HEK293 (cell line): Measurements from ENCODE around the gene PARP8.

ENCODE experiments used
- BCL11B ChIP-seq: fragments of 450-650 bp; formaldehyde crosslinking; IDR thresholded peaks from 2 replicates; pipeline ENCODE4 v1.5.1; 2016; ENCODE audit warnings: low read depth, missing biosample characterization, missing genetic modification characterization
- FEZF1 ChIP-seq: fragments of 450-650 bp; formaldehyde crosslinking; IDR thresholded peaks from 2 replicates; pipeline ENCODE4 v1.5.1; 2016; ENCODE audit warnings: missing biosample characterization, missing genetic modification characterization
- OSR2 ChIP-seq: fragments of 450-650 bp; formaldehyde crosslinking; IDR thresholded peaks from 2 replicates; pipeline ENCODE4 v1.5.1; 2016; ENCODE audit warnings: missing biosample characterization, missing genetic modification characterization
- SALL2 ChIP-seq: fragments of 450-650 bp; formaldehyde crosslinking; IDR thresholded peaks from 2 replicates; pipeline ENCODE4 v1.5.0; 2017; ENCODE audit warnings: missing biosample characterization, mild to moderate bottlenecking, missing genetic modification characterization, borderline replicate concordance
- TRIM28 ChIP-seq: IDR thresholded peaks from 2 replicates; pipeline ENCODE4 v1.6.1; 2011; ENCODE audit warnings: low read length, control low read depth, borderline replicate concordance
- YY1 ChIP-seq: fragments of 450-650 bp; formaldehyde crosslinking; IDR thresholded peaks from 2 replicates; pipeline ENCODE4 v1.5.1; 2018; ENCODE audit warnings: missing biosample characterization, missing genetic modification characterization
- ZBTB8A ChIP-seq: fragments of 450-650 bp; formaldehyde crosslinking; IDR thresholded peaks from 2 replicates; pipeline ENCODE4 v1.5.1; 2016; ENCODE audit warnings: missing biosample characterization, missing genetic modification characterization
- ZFHX2 ChIP-seq: fragments of 450-650 bp; formaldehyde crosslinking; conservative IDR thresholded peaks from 2 replicates; pipeline ENCODE4 v1.5.1; 2016; ENCODE audit warnings: missing biosample characterization, missing genetic modification characterization
- ZIC2 ChIP-seq: fragments of 450-650 bp; formaldehyde crosslinking; IDR thresholded peaks from 2 replicates; pipeline ENCODE4 v1.5.1; 2016; ENCODE audit warnings: missing biosample characterization, missing genetic modification characterization
- ZNF266 ChIP-seq: fragments of 450-650 bp; formaldehyde crosslinking; IDR thresholded peaks from 2 replicates; pipeline ENCODE4 v1.5.1; 2016; ENCODE audit warnings: missing biosample characterization, missing genetic modification characterization, low read depth
- ZNF302 ChIP-seq: fragments of 450-650 bp; formaldehyde crosslinking; IDR thresholded peaks from 2 replicates; pipeline ENCODE4 v1.5.1; 2016; ENCODE audit warnings: missing biosample characterization, missing genetic modification characterization, low read depth
- ZNF335 ChIP-seq: fragments of 450-650 bp; formaldehyde crosslinking; conservative IDR thresholded peaks from 2 replicates; pipeline ENCODE4 v1.5.1; 2016; ENCODE audit warnings: missing biosample characterization, missing genetic modification characterization
- ZNF473 ChIP-seq: fragments of 450-650 bp; formaldehyde crosslinking; IDR thresholded peaks from 2 replicates; pipeline ENCODE4 v1.5.1; 2017; ENCODE audit warnings: missing biosample characterization, missing genetic modification characterization
- ZNF521 ChIP-seq: fragments of 450-650 bp; formaldehyde crosslinking; IDR thresholded peaks from 2 replicates; pipeline ENCODE4 v1.5.1; 2017; ENCODE audit warnings: missing biosample characterization, mild to moderate bottlenecking, missing genetic modification characterization
- ZNF610 ChIP-seq: fragments of 450-650 bp; formaldehyde crosslinking; IDR thresholded peaks from 2 replicates; pipeline ENCODE4 v1.5.1; 2016; ENCODE audit warnings: missing biosample characterization, missing genetic modification characterization, borderline replicate concordance
- ZNF660 ChIP-seq: fragments of 450-650 bp; IDR thresholded peaks from 2 replicates; pipeline ENCODE4 v1.5.1; 2018; ENCODE audit warnings: missing biosample characterization, mild to moderate bottlenecking, missing genetic modification characterization
- ZNF677 ChIP-seq: fragments of 450-650 bp; IDR thresholded peaks from 2 replicates; pipeline ENCODE4 v1.5.0; 2018; ENCODE audit warnings: missing biosample characterization, mild to moderate bottlenecking, missing genetic modification characterization, moderate library complexity
- ZNF785 ChIP-seq: fragments of 450-650 bp; formaldehyde crosslinking; IDR thresholded peaks from 2 replicates; pipeline ENCODE4 v1.5.1; 2016; ENCODE audit warnings: missing biosample characterization, missing genetic modification characterization
- ZNF791 ChIP-seq: fragments of 450-650 bp; formaldehyde crosslinking; IDR thresholded peaks from 2 replicates; pipeline ENCODE4 v1.5.1; 2016; ENCODE audit warnings: missing biosample characterization, missing genetic modification characterization
- ZNF792 ChIP-seq: fragments of 450-650 bp; formaldehyde crosslinking; IDR thresholded peaks from 2 replicates; pipeline ENCODE4 v1.5.1; 2016; ENCODE audit warnings: missing biosample characterization, missing genetic modification characterization
- TF ChIP-seq, protein P1 (sequence below): fragments of 450-650 bp; formaldehyde crosslinking; IDR thresholded peaks from 2 replicates; pipeline ENCODE4 v1.5.1; 2016; ENCODE audit warnings: missing biosample characterization, missing genetic modification characterization
- TF ChIP-seq, protein P2 (sequence below): fragments of 450-650 bp; formaldehyde crosslinking; IDR thresholded peaks from 2 replicates; pipeline ENCODE4 v1.5.1; 2016; ENCODE audit warnings: missing biosample characterization, missing genetic modification characterization
- TF ChIP-seq, protein P3 (sequence below): fragments of 450-650 bp; formaldehyde crosslinking; IDR thresholded peaks from 2 replicates; pipeline ENCODE4 v1.5.1; 2016; ENCODE audit warnings: missing biosample characterization, missing genetic modification characterization
- TF ChIP-seq, protein P4 (sequence below): fragments of 450-650 bp; formaldehyde crosslinking; IDR thresholded peaks from 2 replicates; pipeline ENCODE4 v1.5.1; 2016; ENCODE audit warnings: missing biosample characterization, missing genetic modification characterization, low read depth
- TF ChIP-seq, protein P5 (sequence below): fragments of 450-650 bp; formaldehyde crosslinking; IDR thresholded peaks from 2 replicates; pipeline ENCODE4 v1.5.1; 2016; ENCODE audit warnings: missing biosample characterization, missing genetic modification characterization
- TF ChIP-seq, protein P6 (sequence below): fragments of 450-650 bp; formaldehyde crosslinking; IDR thresholded peaks from 2 replicates; pipeline ENCODE4; 2016; ENCODE audit warnings: missing biosample characterization, missing genetic modification characterization
- TF ChIP-seq, protein P7 (sequence below): fragments of 450-650 bp; formaldehyde crosslinking; IDR thresholded peaks from 2 replicates; pipeline ENCODE4 v1.5.1; 2017; ENCODE audit warnings: missing biosample characterization, missing genetic modification characterization

Gene PARP8

DNA sequence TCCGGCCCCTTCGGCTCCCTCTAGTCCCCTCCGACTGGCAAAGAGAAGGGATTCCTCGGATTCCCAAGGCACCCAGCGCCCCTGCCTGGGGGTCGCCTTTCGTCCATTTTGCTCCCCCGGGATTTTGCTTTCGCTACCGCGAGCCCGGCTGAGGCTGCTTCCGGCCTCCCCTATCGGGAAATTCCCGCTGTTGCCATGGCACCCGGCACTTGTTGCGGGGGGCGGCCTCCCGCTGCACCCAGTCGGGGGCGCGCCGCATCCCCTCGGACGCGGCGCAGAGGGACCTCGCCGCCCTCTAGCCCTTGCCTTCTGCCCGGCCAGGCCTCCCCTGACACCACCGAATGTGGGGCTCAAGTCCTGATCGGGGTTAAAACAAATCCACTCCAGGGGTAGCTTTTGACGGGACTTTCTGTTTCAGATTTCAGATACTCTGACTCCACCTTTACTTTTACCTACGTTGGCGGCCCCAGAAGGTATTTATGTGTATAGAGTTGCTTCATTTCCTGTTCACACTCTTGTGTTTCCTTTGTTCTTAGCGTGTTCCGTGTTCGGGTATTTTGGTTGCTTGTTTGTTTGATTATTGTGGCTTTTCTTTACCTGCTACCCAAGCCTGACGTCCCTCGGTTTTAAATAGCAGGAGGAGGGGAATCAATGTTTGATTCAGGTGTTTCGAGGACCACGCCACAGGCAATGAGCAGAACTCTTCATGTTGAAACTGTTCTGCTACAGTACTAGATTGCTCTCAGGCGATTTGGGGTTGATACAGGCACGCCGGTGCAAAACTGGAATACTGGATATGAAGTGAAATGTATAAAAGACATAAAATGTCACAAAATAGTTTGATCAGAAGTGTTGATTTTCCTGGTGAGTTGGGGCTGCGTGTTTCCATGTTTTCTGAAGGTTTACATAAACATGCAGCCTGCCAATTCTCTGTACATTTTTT, 1.5 kb downstream of the PARP8 start (continued):
- TF ChIP-seq, protein P1, sequence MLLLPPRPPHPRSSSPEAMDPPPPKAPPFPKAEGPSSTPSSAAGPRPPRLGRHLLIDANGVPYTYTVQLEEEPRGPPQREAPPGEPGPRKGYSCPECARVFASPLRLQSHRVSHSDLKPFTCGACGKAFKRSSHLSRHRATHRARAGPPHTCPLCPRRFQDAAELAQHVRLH (tag by site-specific recombination), result no peak
- TF ChIP-seq, protein P2, sequence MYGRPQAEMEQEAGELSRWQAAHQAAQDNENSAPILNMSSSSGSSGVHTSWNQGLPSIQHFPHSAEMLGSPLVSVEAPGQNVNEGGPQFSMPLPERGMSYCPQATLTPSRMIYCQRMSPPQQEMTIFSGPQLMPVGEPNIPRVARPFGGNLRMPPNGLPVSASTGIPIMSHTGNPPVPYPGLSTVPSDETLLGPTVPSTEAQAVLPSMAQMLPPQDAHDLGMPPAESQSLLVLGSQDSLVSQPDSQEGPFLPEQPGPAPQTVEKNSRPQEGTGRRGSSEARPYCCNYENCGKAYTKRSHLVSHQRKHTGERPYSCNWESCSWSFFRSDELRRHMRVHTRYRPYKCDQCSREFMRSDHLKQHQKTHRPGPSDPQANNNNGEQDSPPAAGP (tag by site-specific recombination), result no peak
- peak; percentile 28; the same call in 1 of the 2 replicates for TF ChIP-seq ZBTB8A (tag by site-specific recombination)
- TF ChIP-seq ZFHX2 (tag by site-specific recombination), result no peak
- TF ChIP-seq ZNF660 (tag by site-specific recombination), result peak; percentile 99
- no peak for TF ChIP-seq ZNF785 (tag by site-specific recombination)
- TF ChIP-seq ZNF610, result no peak; the same call in 1 of the 2 replicates
- no peak for TF ChIP-seq ZNF791 (tag by site-specific recombination)
- TF ChIP-seq ZNF473 (tag by site-specific recombination), result no peak
- TF ChIP-seq, protein P3, sequence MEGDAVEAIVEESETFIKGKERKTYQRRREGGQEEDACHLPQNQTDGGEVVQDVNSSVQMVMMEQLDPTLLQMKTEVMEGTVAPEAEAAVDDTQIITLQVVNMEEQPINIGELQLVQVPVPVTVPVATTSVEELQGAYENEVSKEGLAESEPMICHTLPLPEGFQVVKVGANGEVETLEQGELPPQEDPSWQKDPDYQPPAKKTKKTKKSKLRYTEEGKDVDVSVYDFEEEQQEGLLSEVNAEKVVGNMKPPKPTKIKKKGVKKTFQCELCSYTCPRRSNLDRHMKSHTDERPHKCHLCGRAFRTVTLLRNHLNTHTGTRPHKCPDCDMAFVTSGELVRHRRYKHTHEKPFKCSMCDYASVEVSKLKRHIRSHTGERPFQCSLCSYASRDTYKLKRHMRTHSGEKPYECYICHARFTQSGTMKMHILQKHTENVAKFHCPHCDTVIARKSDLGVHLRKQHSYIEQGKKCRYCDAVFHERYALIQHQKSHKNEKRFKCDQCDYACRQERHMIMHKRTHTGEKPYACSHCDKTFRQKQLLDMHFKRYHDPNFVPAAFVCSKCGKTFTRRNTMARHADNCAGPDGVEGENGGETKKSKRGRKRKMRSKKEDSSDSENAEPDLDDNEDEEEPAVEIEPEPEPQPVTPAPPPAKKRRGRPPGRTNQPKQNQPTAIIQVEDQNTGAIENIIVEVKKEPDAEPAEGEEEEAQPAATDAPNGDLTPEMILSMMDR, result no peak
- peak; percentile 73; the same call in 1 of the 2 replicates for TF ChIP-seq YY1 (tag by site-specific recombination)
- TF ChIP-seq ZNF677, result no peak
- TF ChIP-seq ZNF302 (tag by site-specific recombination), result no peak
- TF ChIP-seq SALL2 (tag by site-specific recombination), result no peak
- no peak for TF ChIP-seq ZNF521
- no peak for TF ChIP-seq TRIM28
- TF ChIP-seq, protein P4, sequence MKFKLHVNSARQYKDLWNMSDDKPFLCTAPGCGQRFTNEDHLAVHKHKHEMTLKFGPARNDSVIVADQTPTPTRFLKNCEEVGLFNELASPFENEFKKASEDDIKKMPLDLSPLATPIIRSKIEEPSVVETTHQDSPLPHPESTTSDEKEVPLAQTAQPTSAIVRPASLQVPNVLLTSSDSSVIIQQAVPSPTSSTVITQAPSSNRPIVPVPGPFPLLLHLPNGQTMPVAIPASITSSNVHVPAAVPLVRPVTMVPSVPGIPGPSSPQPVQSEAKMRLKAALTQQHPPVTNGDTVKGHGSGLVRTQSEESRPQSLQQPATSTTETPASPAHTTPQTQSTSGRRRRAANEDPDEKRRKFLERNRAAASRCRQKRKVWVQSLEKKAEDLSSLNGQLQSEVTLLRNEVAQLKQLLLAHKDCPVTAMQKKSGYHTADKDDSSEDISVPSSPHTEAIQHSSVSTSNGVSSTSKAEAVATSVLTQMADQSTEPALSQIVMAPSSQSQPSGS, result 0 out of 2 replicates have a peak, but pooled peaks have one; percentile 16
- TF ChIP-seq, protein P5, sequence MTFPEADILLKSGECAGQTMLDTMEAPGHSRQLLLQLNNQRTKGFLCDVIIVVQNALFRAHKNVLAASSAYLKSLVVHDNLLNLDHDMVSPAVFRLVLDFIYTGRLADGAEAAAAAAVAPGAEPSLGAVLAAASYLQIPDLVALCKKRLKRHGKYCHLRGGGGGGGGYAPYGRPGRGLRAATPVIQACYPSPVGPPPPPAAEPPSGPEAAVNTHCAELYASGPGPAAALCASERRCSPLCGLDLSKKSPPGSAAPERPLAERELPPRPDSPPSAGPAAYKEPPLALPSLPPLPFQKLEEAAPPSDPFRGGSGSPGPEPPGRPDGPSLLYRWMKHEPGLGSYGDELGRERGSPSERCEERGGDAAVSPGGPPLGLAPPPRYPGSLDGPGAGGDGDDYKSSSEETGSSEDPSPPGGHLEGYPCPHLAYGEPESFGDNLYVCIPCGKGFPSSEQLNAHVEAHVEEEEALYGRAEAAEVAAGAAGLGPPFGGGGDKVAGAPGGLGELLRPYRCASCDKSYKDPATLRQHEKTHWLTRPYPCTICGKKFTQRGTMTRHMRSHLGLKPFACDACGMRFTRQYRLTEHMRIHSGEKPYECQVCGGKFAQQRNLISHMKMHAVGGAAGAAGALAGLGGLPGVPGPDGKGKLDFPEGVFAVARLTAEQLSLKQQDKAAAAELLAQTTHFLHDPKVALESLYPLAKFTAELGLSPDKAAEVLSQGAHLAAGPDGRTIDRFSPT (tag by site-specific recombination), result no peak
- no peak for TF ChIP-seq BCL11B (tag by site-specific recombination)
- peak; percentile 91 for TF ChIP-seq ZNF335 (tag by site-specific recombination)
- no peak for TF ChIP-seq ZNF792 (tag by site-specific recombination)
- no peak for TF ChIP-seq OSR2
- TF ChIP-seq, protein P6, sequence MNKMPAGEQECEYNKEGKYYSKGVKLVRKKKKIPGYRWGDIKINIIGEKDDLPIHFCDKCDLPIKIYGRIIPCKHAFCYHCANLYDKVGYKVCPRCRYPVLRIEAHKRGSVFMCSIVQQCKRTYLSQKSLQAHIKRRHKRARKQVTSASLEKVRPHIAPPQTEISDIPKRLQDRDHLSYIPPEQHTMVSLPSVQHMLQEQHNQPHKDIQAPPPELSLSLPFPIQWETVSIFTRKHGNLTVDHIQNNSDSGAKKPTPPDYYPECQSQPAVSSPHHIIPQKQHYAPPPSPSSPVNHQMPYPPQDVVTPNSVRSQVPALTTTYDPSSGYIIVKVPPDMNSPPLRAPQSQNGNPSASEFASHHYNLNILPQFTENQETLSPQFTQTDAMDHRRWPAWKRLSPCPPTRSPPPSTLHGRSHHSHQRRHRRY (tag by site-specific recombination), result no peak
- peak; percentile 48; the same call in 1 of the 2 replicates for TF ChIP-seq ZIC2
- no peak for TF ChIP-seq FEZF1
- TF ChIP-seq, protein P7, sequence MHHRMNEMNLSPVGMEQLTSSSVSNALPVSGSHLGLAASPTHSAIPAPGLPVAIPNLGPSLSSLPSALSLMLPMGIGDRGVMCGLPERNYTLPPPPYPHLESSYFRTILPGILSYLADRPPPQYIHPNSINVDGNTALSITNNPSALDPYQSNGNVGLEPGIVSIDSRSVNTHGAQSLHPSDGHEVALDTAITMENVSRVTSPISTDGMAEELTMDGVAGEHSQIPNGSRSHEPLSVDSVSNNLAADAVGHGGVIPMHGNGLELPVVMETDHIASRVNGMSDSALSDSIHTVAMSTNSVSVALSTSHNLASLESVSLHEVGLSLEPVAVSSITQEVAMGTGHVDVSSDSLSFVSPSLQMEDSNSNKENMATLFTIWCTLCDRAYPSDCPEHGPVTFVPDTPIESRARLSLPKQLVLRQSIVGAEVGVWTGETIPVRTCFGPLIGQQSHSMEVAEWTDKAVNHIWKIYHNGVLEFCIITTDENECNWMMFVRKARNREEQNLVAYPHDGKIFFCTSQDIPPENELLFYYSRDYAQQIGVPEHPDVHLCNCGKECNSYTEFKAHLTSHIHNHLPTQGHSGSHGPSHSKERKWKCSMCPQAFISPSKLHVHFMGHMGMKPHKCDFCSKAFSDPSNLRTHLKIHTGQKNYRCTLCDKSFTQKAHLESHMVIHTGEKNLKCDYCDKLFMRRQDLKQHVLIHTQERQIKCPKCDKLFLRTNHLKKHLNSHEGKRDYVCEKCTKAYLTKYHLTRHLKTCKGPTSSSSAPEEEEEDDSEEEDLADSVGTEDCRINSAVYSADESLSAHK (tag by site-specific recombination), result no peak
- TF ChIP-seq ZNF266 (tag by site-specific recombination), result no peak
